Pancreas (tissue), 10 donors: Measurements from ENCODE around the gene TBRG1. TPM values are rescaled to one million over a fixed set of nuclear protein-coding genes. Genes with fewer than 3 reads are reported as not detected.
A peak's percentile ranks its signal among the peaks of the same experiment; 100 is the strongest.

Experiments
- ATAC-seq, 4 donors: fragments of 200-7000 bp; cut with Tn5 transposase; one replicate each; pipeline versions ENCODE4 v1.8.0 to v1.9.1; 2020; ENCODE audit warnings: mild to moderate bottlenecking in 4 of 4, moderate library complexity in 4 of 4
- DNase-seq, 6 donors: peaks; one replicate each; pipeline ENCODE4 v3.0.0-alpha.2; 2020
- FAIRE-seq: peaks from 2 replicates; lab custom pipeline; 2012; peaks lifted over from hg19 to GRCh38; lab: Jason Lieb, UNC
- H3K27ac ChIP-seq, 4 donors: fragments of 200-600 bp; sonication (generic); 1 replicate in 3 of 4; 2 replicates in 1 of 4; pipeline versions ENCODE4 v1.5.0 to v1.8.0; 2020
- H3K27me3 ChIP-seq, 4 donors: fragments of 200-600 bp; one replicate each; pipeline ENCODE4 v1.8.0; 2021
- H3K36me3 ChIP-seq, 3 donors: fragments of 200-600 bp; sonication (generic) in 1 of 3; one replicate each; pipeline versions ENCODE4 v1.5.0 to v1.8.0; 2020 to 2021
- H3K4me1 ChIP-seq, 3 donors: fragments of 200-600 bp; one replicate each; pipeline ENCODE4 v1.8.0; 2021
- H3K4me3 ChIP-seq, 4 donors: fragments of 200-600 bp; sonication (generic) in 2 of 4; one replicate each; pipeline versions ENCODE4 v1.5.0 to v1.8.0; 2020 to 2021
- H3K9me3 ChIP-seq, 4 donors: fragments of 200-600 bp; one replicate each; pipeline ENCODE4 v1.8.0; 2021
- WGBS, 2 donors: extraction: QIAGEN DNeasy Blood & Tissue Kit; methylation state at CpG; one replicate each; pipeline ENCODE4 v1.1.7; 2013; 5-methylcytosine and 5-hydroxymethylcytosine counted together
- intact Hi-C, 3 donors: fragments of 100-400 bp; cut with DNase I; formaldehyde crosslinking; loops; one replicate each; pipeline versions ENCODE4 v1.11.1 to v1.14.2; 2022
- polyA plus RNA-seq, 2 donors: library from polyadenylated mRNA; stranded (reverse); fragments of 200-250 nt; gene quantifications; one replicate each; pipeline ENCODE4 v1.2.3, GENCODE V29; 2013
- total RNA-seq, 6 donors: library from RNA; stranded (reverse); fragmentation: NEBNext Ultra II Directional in 4 of 6; extraction: Animal tissue kit (Norgen Biotek cat#: 25700) in 4 of 6; gene quantifications; one replicate each; pipeline versions ENCODE4 v1.2.1 to v1.2.4, GENCODE V29; 2021 to 2023
- TF ChIP-seq, protein P1 (sequence below), 4 donors: fragments of 200-600 bp; sonication (generic) in 3 of 4; IDR thresholded peaks; one replicate each; pipeline versions ENCODE4 v1.5.0 to v1.8.0; 2021; ENCODE audit warnings: antibody characterized with exemption in 4 of 4
- donor health status: healthy with polysubstance abuse.
- donor health status: DM: no; HTN: no; CAD: no; lungs with moderate emphysema.
- donor health status: DM: no; HTN: no; CAD: no.
- donor health status: control.
- donor health status: control.
- donor health status: Bipolar disorder and iron deficiency.
- donor health status: DM: yes; HTN: yes; CAD: no.
- donor health status: DM: no; HTN: no; CAD: no.
- donor health status: DM: no; HTN: no; CAD: no.
- donor health status: DM: yes; HTN: yes; CAD: no.

TBRG1 gene
- total and polyA plus RNA-seq, 8 donors = 12.9 to 49.2 (median 15.8) TPM

DNA sequence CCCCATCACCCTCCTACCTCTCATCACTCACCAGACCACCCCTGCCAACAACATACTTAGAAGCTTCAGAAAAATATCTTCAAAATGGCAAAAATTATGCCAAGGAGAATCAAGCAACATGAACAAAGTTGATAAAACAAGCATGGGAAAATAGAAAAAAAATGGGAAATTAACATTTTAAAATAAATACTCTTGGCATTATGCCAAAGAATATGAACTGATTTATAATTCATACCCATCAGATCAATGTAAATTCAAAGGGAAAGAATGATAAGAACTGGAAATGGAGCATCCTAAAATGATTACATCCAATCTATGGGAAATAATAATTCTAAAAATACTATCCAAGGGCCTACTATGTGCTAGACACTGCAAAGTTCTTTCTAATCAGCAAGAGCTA lies 38.9 kb downstream of the TBRG1 start:
- no peak overlapping the region for H3K4me3 ChIP-seq
- no peak for FAIRE-seq
- H3K27me3 ChIP-seq = no peaks in the 10 kb centered on the region
- TF ChIP-seq, protein P1, sequence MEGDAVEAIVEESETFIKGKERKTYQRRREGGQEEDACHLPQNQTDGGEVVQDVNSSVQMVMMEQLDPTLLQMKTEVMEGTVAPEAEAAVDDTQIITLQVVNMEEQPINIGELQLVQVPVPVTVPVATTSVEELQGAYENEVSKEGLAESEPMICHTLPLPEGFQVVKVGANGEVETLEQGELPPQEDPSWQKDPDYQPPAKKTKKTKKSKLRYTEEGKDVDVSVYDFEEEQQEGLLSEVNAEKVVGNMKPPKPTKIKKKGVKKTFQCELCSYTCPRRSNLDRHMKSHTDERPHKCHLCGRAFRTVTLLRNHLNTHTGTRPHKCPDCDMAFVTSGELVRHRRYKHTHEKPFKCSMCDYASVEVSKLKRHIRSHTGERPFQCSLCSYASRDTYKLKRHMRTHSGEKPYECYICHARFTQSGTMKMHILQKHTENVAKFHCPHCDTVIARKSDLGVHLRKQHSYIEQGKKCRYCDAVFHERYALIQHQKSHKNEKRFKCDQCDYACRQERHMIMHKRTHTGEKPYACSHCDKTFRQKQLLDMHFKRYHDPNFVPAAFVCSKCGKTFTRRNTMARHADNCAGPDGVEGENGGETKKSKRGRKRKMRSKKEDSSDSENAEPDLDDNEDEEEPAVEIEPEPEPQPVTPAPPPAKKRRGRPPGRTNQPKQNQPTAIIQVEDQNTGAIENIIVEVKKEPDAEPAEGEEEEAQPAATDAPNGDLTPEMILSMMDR (IDR thresholded peaks at IDR 0.05) = no peak
- no peaks in the 10 kb centered on the region for H3K9me3 ChIP-seq
- intact Hi-C loops = loop anchor here (10.0 kb wide), 2 partner anchors 93 to 173 kb away; partner anchors contain the start of gene VSIG2 (in 1 of the 3)
- ATAC-seq = no peak
- H3K4me1 ChIP-seq = no peaks in the 10 kb centered on the region
- DNase-seq = no peak
- no peak overlapping the region for H3K27ac ChIP-seq
- H3K36me3 ChIP-seq = no peaks in the 10 kb centered on the region

DNA sequence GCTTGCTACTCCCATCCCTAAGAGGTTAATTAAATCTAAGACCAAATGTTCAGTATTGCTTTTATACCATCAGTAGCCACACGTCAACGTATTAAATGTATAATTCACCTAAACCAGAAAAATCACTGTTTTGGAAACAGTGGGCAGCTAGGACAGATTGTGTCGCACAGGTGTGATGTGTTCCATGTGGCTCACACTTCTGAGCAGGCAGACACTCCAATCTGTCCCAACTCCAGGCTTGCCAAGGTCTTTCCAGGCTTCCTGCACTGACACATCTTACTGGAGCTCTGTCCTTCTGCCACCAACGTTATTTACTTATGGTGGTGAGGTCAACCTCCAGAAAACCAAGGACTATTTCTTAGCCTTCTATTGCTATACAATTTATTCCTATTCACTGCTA lies 39.4 kb downstream of the TBRG1 start:
- H3K4me3 ChIP-seq = no peak overlapping the region
- no peaks in the 10 kb centered on the region for H3K36me3 ChIP-seq
- no peak overlapping the region for H3K27ac ChIP-seq
- WGBS, 2 donors = 79 to 81% methylated on average over 4 of the region's 4 CpGs
- ATAC-seq (no peak), DNase-seq (no peak), FAIRE-seq (no peak)
- intact Hi-C loops = loop anchor here (10.0 kb wide), 2 partner anchors 93 to 173 kb away; partner anchors contain the start of gene VSIG2 (in 1 of the 3)
- no peaks in the 10 kb centered on the region for H3K4me1 ChIP-seq
- H3K27me3 ChIP-seq = no peaks in the 10 kb centered on the region
- TF ChIP-seq, protein P1 (IDR thresholded peaks at IDR 0.05) = no peak
- H3K9me3 ChIP-seq = no peaks in the 10 kb centered on the region

DNA sequence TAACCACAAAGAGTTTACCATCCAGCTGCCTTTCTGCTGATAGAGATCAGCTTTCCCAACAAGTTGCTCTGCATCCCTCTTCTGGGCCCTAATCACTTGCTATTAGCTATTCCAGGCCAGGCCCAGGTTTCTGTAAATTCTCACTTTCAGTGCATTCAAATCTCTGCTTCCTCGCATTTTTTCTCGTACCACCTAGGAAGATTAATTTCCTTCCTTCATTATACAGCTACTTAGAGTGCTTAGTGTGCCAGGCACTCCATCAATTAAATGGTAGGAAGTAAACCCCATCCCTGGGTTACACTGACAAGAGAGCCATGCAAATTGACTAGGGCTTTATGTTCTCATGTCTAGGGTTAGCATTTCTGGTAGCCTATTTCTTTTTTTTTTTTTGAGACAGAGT lies 41.2 kb downstream of the TBRG1 start:
- intact Hi-C loops = loop anchor here (10.0 kb wide), 2 partner anchors 91 to 171 kb away; partner anchors contain the start of gene VSIG2 (in 1 of the 3)
- Histone ChIP-seq H3K36me3 (no peaks in the 10 kb centered on the region), H3K9me3 (no peaks in the 10 kb centered on the region), H3K4me3 (no peak overlapping the region), H3K27me3 (no peaks in the 10 kb centered on the region), H3K27ac (no peak overlapping the region), H3K4me1 (no peaks in the 10 kb centered on the region)
- DNase-seq = no peak
- FAIRE-seq = no peak
- no peak for ATAC-seq
- 84 to 87% methylated on average over 2 of the region's 2 CpGs for WGBS, 2 donors
- TF ChIP-seq, protein P1 (IDR thresholded peaks at IDR 0.05) = no peak

- intact Hi-C loops = loop anchor here (10.0 kb wide), 2 partner anchors 87 to 167 kb away; partner anchors contain the start of gene VSIG2 (in 1 of the 3)
- Histone ChIP-seq H3K4me1 (peaks cover 0 to 3% (median 3%) of the 10 kb centered on the region in 3 donors), H3K27me3 (no peaks in the 10 kb centered on the region), H3K36me3 (no peaks in the 10 kb centered on the region), H3K27ac (no peak overlapping the region), H3K4me3 (no peak overlapping the region), H3K9me3 (no peaks in the 10 kb centered on the region)
- ATAC-seq (no peak), FAIRE-seq (no peak), DNase-seq (no peak)
- 92 to 96% methylated on average over 3 of the region's 3 CpGs for WGBS, 2 donors
- TF ChIP-seq, protein P1 (IDR thresholded peaks at IDR 0.05) = no peak
Measured at GRCh38 chr11:124667601-124668000, 44.9 kb downstream of the TBRG1 start.

DNA sequence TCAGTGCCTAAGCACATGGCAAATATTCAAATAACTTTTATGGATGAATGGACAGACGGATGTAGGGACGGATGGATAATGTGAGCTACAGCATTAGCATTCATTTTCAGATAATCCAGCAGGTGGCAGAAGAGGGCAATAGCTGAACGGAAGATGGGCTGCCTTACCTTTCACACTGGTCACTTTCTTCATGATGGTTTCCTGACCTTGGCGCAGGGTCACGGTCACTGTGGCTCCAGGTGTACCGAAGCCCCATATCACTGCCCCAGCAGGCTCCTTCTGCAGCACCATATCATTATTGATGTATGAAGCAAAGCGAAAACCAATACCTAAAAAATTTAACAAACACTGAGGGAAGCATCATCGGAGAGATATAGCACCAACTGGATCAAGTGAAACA lies 46.5 kb downstream of the TBRG1 start:
- H3K27ac ChIP-seq = no peak overlapping the region
- no peak overlapping the region for H3K4me3 ChIP-seq
- no peak for FAIRE-seq
- WGBS, 2 donors = 19 to 21% methylated on average over 8 of the region's 8 CpGs
- intact Hi-C loops = loop anchor here (10.0 kb wide), 2 partner anchors 86 to 166 kb away; partner anchors contain the start of gene VSIG2 (in 1 of the 3)
- DNase-seq = peak in 3 of 6 donors; percentile 25 to 51 (median 26)
- no peaks in the 10 kb centered on the region for H3K9me3 ChIP-seq
- H3K36me3 ChIP-seq = no peaks in the 10 kb centered on the region
- TF ChIP-seq, protein P1 (IDR thresholded peaks at IDR 0.05) = peak; percentile 19 to 60 (median 52)
- ATAC-seq = peak in 3 of 4 donors; percentile 42 to 50 (median 49)
- no peaks in the 10 kb centered on the region for H3K27me3 ChIP-seq
- peaks cover 0 to 9% (median 7%) of the 10 kb centered on the region in 3 donors for H3K4me1 ChIP-seq
